OCI-LY3 (cell line): Measurements from ENCODE around the gene NUMBL.

Experiments used
- EZH2phosphoT487 ChIP-seq: fragments of 200-600 bp; shearing (Covaris generic); IDR thresholded peaks from 2 replicates; pipeline ENCODE4 v1.6.1; 2018; ENCODE audit warnings: antibody characterized with exemption, mixed run types, low read depth
- TF ChIP-seq, protein P1 (sequence below): fragments of 200-600, 300-600 bp; sonication (generic); IDR thresholded peaks from 2 replicates; pipeline ENCODE4 v1.5.1; 2014; ENCODE audit warnings: antibody characterized with exemption, low read length, low read depth

DNA sequence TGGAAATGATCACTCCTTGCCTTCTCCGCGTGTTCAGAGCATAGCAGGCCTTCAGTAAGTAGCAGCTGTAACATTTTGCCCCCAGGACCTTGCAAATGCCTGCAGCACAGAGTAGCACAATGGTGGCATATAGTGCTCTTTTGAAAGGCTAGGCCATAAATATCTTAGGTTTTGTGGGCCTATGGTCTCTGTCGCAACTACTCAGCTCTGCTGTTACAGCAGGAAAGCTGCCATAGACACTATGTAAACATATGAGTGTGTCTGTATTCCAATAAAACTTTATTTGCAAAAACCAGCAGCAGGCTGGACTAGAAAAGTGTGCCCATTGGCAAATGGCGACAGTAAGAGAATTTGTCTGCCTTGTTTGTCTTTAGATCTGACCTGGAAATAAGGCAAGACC is 35.8 kb upstream of the NUMBL start:
- TF ChIP-seq, protein P1, sequence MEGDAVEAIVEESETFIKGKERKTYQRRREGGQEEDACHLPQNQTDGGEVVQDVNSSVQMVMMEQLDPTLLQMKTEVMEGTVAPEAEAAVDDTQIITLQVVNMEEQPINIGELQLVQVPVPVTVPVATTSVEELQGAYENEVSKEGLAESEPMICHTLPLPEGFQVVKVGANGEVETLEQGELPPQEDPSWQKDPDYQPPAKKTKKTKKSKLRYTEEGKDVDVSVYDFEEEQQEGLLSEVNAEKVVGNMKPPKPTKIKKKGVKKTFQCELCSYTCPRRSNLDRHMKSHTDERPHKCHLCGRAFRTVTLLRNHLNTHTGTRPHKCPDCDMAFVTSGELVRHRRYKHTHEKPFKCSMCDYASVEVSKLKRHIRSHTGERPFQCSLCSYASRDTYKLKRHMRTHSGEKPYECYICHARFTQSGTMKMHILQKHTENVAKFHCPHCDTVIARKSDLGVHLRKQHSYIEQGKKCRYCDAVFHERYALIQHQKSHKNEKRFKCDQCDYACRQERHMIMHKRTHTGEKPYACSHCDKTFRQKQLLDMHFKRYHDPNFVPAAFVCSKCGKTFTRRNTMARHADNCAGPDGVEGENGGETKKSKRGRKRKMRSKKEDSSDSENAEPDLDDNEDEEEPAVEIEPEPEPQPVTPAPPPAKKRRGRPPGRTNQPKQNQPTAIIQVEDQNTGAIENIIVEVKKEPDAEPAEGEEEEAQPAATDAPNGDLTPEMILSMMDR = no peak
- no peak for TF ChIP-seq EZH2phosphoT487
